HG03558 (cell line): ENCODE data around the gene DRICH1.
"Not testable (repeated sequence)": the region's sequence is repeated elsewhere in the genome, so short reads cannot be mapped to it uniquely, and the experiment has no call there.

ENCODE experiments used
- ATAC-seq: cut with Tn5 transposase; IDR thresholded peaks from one replicate; pipeline ENCODE4 v1.9.1; 2021; ENCODE audit warnings: moderate number of reproducible peaks; ENCODE audit not compliant: unreplicated experiment; ENCODE audit errors: extremely low read depth

Gene DRICH1

DNA sequence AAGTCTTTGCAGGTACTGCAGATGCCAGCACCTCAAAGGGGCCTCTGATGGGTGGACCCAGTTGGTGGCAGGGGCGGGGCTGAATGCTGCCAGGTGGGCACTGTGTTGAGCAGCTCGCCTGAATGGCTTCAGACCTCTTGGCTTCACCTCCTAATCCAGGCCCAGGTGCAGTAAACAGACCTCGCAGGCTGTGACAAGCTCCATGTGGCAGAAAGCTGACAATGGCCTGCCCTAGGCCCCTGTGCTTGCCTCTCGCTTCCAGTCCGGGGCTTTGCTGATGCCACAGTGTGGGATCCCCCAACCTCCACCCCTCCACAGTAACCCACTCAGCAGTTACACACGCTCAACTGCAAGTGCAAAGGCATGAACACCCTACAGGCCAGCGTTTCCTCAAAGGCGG is 61.4 kb downstream of the DRICH1 start:
- ATAC-seq, result no peak

DNA sequence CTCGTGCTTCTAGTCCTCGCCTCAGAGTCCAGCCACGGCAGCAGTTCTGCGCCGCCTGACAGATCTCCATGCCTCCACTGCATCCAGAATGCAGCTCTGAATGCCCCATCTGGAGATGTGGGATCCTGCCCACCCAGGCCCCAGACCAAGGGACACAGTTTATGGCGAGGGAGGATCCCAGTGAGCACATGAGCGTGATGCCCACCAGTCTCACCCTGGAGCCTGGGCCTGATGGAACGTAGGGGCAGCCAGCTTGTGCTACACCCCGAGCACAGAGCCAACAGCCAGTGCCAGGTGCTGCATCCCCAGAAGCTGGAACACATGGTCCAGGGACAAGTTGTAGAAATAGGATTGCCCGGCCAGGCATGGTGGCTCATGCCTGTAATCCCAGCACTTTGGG is 62.4 kb downstream of the DRICH1 start:
- no peak for ATAC-seq

DNA sequence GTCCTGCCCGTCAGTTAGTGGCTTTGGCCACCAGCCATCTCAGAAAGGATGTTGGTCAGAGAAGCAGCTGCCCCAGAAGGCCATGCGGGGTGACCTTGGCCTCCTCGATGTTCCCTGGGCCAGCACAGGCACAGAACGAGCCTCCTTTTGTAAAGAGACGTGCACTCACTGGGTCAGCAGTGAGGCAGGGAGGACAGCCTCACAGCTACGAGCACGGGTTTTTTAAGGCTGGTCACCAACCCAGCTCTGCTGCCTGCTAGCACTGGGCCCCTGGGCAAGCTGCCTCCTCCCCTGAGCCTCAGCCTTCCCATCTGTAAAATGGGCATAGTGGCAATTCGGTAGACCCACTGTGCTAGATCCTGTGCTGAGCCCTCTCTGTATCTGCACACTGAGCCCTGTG is 62.8 kb downstream of the DRICH1 start:
- no peak for ATAC-seq

DNA sequence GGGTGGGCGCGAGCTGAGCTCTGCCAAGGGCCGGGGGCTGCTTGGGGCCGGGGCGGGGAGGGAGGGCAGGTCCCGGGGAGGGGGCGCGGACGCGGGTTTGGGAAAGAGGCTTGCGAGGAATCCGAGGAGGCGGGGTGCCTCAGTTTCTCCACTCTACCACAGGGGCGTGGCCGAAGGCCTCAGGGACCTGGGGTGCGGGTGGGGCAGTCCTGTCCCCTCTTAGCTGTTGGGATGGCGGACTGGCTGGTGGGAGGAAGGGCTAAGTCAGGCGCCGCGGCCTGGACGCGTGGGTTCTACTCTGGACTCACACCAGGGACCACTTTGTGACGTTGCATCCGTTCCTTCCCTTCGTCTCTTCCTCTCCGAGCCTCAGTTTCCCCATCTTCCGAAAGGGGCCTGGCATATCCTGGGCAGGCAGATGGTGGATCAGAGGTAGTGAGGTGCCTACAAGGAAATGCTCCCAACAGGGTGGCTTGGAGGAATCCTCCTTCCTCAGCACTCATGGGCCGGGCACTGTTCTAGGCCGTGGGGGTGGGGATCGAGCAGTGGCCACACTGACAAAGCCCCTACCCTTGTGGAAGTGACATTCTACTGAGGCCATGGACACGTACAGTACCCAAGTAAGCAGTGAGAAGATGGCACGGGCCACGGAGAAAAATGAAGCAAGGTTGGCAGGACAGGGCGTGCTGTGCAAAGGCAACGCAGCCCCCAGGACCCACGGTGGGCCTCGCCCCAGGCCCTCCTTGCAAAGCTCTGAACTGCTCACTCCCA is 65.2 kb downstream of the DRICH1 start:
- ATAC-seq, result no peak

DNA sequence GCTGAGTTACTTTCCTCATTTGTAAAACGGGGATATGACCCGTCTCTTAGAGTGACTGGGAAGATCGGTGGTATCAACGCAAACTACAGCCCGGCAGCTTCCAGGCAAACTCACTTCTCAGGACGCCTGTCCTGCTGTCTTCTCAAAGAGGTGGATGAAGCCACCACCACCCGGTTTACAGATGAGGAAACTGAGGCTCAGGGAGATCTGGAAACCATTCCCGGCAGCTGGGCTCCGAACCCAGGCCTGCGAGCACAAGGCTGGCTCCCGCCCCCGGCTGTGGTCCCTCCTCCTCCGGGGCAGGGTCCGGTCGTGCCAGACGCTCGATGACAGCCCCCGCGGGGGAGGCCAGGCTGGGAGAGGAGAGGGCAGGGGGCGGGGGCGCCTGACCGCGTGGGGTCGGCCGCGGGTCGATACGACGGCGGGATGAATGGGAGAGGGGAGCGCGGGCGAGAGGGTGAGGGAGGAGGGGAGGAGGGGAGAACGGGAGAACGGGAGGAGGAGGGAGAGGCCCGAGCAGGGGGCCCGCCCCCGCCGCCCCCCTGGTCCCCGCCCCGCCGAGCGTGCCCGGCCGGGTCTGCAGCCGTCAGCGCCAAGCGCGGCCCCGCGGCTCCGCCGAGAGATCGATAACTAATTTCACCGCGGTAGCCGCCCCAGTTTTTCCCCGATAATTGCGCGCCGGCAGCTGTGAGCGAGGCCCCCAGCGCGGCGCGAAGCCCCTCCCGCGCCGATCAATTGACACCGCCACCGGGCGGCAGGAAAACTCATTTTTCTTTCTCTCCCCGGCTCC is 66.0 kb downstream of the DRICH1 start:
- no peak for ATAC-seq

DNA sequence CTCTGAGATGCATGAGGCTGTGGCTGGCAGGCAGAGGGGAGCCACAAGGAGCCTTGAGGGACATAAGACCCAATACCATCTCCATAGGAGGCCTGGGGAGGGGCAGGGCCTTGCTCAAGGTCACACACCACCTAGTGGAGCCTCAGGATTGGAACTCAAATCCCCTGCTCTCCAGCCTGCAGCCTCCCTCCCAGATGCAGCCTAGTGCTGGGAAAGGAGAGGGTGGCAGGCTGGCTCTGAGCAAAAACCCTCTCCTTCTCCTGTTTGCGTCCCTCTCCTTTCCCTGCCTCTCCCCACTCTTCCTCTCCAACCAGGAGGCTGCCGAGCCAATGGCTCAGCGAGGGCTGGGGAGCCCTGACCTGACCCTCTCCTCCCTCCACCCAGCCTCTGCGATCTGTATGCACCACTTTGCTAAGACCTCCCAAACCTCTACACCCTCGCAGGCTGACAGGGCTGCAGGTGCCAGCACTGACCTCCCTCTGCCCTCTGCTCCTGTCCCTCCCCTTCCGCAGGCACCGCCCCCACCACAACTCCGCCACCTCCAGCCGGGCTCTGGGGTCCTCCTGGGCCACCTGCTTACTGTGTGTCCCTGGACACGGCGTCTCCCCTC is 66.7 kb downstream of the DRICH1 start:
- no peak for ATAC-seq

DNA sequence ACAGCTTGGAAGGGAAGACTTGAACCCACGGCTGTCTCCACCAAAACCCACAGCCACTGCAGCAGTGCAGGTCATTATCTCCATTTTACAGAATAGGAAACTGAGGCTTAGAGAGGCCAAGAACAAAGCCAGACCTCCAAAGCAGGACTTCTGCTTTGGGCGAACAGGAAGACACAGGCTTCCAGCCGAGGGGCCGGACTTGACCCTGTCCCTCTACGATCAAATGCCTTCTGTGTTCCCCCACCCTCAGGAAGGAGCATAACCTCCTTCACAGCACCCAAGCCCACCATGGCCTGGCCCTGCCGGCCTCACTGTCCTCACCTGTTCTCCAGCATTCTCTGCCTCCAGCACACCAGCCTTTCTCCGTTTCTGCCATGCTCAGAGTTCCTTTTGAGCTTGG is 67.8 kb downstream of the DRICH1 start:
- ATAC-seq, result no peak

DNA sequence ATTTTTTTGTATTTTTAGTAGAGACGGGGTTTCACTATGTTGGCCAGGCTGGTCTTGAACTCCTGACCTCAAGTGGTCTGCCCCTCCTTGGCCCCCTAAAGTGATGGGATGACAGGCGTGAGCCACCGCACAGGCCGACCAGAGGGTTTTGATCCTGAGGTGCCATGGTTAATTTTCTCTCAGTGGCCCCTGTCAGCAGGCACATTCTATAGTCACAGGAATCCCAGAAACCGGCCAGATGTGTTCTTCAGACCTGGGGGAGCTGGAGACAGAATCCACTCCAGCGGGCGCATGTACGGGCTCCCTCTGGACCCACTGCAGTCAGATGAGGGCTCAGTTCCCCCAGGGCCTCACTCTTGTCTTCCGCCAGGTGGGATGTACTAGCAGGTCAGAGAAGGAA is 69.0 kb downstream of the DRICH1 start:
- no peak for ATAC-seq

DNA sequence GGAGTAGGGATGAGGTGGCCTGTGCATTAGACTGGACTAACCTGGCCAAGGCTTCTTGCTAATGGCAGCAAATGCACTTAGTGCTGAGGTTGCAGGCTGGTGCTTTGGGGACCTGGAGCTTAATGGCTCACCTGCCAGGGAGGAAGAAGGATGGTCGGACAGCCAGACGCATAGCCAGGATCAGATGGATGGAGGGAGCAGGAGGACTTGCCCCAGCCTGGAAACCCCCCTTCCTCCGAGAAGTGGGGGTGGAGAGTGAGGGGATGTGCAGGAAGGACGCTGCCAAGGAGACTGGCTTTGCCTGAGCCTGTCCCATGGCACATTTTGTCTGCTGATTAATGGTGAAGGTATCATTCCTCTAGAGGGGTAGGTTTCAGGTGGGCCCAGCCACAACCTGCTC is 69.9 kb downstream of the DRICH1 start:
- ATAC-seq, result no peak

DNA sequence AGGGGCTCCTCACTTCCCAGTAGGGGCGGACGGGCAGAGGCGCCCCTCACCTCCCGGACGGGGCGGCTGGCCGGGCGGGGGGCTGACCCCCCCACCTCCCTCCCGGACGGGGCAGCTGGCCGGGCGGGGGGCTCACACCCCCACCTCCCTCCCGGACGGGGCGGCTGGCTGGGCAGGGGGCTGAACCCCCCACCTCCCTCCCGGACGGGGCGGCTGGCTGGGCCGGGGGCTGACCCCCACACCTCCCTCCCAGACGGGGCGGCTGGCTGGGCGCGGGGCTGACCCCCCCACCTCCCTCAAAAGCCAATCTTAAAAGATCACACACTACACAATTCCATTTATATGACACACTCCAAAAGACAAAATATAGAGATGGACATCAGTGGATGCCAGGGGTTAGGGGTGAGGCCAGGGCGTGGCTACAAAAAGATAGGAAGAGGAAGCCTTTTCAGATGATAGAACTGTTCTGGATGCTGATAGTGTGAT is 71.1 kb downstream of the DRICH1 start:
- not testable (repeated sequence) for ATAC-seq

DNA sequence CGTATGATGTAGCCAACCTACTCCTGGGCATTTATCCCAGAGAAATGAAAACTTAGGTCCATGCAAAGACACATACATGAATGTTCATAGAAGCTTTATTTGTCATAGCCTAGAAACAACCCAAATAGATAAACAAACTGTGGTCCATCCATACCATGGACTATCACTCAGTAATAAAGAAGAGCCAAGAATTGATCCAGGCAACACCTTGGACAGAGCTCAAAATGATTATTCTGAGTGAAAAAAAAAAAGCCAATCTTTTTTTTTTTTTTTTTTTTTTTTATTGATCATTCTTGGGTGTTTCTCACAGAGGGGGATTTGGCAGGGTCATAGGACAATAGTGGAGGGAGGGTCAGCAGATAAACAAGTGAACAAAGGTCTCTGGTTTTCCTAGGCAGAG is 71.9 kb downstream of the DRICH1 start:
- ATAC-seq, result not testable (repeated sequence)
